Choroid plexus epithelial cell (primary cell): ENCODE measurements around the gene TNS1.

Source experiments
- DNase-seq: peaks from one replicate; pipeline ENCODE4 v3.0.0-alpha.2; 2010; ENCODE audit warnings: low read depth
- H3K4me3 ChIP-seq: 2 replicates; pipeline ENCODE4 v1.5.1; 2011; ENCODE audit warnings: low read depth, mild to moderate bottlenecking, control low read depth, low read length, moderate library complexity
- TF ChIP-seq, protein P1 (sequence below): conservative IDR thresholded peaks from 2 replicates; pipeline ENCODE4 v1.5.1; 2011; ENCODE audit warnings: low read depth, mild to moderate bottlenecking, control low read depth, inconsistent platforms, low read length, moderate library complexity

The TNS1 gene

DNA sequence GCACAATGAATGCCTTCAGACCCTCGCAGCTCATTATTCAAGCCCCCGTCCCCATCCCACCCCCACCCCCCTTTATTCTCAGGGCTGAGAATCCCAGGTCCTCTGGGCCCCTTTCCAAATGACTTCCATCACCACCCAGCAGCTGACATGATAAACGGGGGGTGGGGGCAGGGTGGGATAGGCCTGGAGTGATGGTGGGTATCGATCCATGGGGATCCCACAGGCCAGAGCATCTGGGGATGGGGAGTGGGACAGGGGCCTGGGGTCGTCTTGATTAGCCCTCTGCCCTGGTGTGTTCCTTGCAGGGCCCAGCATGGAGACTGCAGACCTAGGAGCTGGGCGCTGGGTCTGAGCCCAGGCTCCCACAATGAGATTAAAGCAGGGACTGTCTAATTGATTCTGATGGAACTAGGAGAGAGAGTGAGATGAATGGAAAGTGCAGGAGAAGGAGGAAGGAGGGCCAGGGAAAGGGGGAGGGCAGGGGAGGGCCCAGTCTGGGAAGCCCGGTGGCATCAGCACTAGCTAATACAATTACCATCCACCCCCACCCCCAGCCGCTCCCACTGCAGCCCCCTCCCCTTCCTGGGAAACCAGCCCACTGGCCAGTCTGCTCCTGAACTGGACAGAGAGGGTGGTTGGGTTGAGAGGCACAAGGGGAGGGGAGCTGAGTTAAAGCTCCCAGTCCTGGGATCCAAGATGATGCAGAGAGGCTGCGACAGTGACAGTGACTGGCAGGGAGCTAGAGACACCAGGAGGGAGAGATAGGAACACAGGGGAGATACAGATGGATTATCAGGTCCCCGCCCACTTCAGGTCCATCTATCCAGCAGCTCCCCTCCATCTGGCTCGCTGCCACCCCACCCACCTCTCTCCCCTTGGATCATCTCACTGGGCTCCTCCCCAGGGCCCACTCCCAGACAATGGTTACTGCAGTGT lies 13.1 kb upstream of the TNS1 start:
- no peak overlapping the region for H3K4me3 ChIP-seq
- no peak for DNase-seq
- TF ChIP-seq, protein P1, sequence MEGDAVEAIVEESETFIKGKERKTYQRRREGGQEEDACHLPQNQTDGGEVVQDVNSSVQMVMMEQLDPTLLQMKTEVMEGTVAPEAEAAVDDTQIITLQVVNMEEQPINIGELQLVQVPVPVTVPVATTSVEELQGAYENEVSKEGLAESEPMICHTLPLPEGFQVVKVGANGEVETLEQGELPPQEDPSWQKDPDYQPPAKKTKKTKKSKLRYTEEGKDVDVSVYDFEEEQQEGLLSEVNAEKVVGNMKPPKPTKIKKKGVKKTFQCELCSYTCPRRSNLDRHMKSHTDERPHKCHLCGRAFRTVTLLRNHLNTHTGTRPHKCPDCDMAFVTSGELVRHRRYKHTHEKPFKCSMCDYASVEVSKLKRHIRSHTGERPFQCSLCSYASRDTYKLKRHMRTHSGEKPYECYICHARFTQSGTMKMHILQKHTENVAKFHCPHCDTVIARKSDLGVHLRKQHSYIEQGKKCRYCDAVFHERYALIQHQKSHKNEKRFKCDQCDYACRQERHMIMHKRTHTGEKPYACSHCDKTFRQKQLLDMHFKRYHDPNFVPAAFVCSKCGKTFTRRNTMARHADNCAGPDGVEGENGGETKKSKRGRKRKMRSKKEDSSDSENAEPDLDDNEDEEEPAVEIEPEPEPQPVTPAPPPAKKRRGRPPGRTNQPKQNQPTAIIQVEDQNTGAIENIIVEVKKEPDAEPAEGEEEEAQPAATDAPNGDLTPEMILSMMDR, result no peak

DNA sequence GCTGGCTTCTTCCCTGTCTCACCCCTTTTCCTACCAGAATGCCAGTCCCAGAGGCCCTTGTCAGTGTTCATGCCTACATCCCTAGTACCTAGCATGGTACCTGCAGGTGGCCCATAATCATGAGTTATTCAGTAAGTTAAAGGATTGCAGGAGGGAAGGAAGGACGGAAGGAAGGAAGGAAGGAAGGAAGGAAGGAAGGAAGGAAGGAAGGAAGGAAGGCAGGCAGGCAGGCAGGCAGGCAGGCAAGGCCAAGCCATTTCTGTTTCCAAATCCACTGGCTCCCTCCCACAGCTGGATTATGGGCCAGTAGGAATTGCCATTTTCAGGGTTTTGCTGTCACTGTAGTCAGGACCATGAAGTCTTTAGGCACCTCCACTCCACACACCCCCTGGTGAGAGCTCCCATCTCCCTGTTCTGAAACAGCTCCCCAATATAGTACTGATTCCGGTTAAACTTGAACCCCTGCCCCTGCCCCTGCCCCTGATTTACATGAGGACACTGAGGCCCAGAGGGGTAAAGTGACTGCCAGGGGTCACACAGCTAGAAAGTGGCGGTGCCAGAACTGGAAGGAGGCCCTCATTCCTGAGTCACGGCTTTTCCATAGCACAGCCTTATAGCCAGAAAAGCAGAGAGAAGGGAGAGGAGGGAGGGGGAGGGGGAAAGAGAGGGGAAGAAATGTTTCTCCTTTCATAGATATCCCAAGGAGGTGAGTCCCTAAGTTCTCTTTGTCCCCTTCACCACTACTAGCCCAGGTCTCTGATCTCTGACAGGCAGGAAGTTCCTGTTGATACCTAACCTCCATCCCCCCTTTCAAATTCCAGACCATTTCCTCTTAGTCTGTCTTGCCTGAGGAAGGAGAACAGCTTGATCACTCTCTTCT lies 12.2 kb upstream of the TNS1 start:
- H3K4me3 ChIP-seq, result no peak overlapping the region
- no peak for DNase-seq
- TF ChIP-seq, protein P1, result no peak

DNA sequence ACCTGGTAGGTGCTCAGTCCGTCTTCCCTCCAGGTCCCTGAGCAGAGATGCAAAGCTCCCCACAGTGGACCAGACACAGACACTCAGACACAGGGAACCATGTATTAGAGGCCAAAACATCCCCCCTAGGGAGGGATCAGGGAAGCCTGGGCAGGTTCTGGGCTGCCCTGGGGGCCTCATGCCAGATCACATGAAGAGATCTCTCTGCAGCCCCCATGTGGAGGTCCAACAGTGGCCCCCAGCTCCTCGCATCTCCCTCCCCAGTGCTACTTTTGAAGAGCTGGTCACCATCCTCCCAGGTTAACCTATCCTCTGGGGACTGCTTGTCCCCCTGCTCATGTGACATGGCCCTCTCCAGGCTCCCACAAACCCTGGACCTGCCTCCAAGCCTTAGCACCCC lies 10.5 kb upstream of the TNS1 start:
- no peak overlapping the region for H3K4me3 ChIP-seq
- no peak for DNase-seq
- TF ChIP-seq, protein P1, result no peak

DNA sequence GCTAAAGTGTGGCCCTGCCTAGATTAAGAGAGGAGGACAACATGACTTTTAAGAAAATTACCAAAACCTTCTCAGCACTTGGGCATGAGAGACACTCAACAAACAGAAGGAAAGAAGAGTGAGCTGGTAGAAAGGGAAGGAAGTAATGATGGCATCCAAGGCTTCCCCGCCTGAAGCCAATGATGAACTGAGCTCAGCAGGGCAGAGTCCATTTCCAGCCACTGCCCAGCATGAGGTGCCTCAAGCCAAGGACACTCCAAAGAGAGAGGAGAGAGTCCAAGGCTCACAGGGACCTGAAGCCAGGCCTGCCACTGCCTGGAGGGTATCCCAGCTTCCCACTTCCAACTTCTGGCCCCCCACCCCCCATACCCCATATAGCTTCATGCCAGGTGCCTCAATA lies 9.5 kb upstream of the TNS1 start:
- DNase-seq, result no peak
- TF ChIP-seq, protein P1, result no peak

DNA sequence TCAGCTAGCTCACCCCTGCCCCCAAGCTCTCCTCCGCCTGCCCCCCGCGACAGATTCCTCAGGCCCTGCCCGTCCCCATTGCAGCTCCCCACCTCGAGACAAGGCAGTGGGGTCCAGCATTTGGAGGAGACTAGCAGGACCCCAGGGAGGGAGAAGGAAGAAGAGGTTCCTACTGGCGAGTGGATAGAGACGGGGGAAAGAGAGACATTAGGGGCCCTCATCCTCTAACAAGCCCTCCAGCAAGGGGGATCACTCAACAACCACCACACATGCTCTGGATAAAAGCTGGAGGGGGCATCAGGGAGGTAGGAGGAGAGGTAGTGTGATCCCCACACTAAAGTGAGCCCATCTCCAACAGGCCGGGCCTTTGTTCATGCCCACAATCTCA lies 8.9 kb upstream of the TNS1 start:
- TF ChIP-seq, protein P1, result no peak
- no peak overlapping the region for H3K4me3 ChIP-seq
- no peak for DNase-seq

More for the DNA sequence above, 9.5 kb upstream of the TNS1 start:
- no peak overlapping the region for H3K4me3 ChIP-seq

DNA sequence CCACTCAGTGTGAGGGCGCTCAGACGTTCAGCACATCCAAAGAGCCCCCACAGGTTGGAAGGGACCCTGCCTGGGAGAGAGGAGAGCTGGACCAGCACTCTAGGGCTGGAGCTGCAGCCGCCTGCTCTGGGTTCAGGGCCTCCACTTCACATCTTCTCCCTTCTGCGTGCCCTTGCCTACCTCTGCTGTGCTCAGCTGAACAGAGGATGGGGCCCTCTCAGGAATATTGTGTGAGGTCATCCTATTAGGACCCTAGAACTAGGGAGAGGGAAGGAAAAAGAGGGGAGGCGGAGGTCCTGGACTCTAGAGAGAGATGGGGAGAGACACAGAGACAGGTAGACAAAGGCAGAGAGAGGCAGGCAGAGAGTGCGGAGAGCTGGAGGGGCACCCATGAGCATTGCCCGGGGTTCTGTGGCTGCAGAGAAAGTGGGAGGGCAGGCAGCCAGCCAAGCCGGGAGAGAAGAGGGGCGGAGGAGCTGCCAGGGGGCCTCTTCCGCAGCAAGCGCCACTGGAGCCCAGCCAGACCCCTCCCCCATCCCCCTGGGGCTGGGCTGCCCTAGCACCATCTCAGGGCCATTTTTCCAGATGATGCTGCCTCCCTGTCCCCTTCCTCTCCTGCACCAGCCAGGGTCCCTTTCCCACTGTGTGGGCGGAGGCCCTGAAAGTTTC lies 8.3 kb upstream of the TNS1 start:
- no peak for DNase-seq
- H3K4me3 ChIP-seq, result no peak overlapping the region
- TF ChIP-seq, protein P1, result no peak
